Measurements from ENCODE around the gene RAB40C. TPM values are rescaled to one million over a fixed set of nuclear protein-coding genes. Genes with fewer than 3 reads are reported as not detected.

RAB40C gene
- total RNA-seq, 1 experiment from 2014 or later, result 30.7 TPM

DNA sequence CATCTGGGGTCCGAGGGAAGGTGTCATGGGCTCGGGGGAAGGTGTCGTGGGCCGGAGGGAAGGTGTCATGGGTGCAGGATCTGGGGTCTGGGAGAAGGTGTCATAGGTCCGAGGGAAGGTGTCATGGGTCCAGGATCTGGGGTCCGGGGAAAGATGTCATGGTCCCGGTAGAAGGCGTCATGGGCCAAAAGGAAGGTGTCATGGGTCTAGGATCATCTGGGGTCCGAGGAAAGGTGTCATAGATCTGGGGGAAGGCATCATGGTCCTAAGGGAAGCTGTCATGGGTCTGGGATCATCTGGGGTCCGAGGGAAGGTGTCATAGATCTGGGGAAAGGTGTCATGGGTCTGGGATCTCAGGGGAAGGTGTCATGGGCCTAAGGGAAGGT is 942 bp downstream of the RAB40C start:
- BruUV-seq (replicated peaks), result no TSS peak
- intact Hi-C loops (cut with micrococcal nuclease; ENCODE audit: unreplicated experiment) (no loop called here), in situ Hi-C loops (cut with HindIII; ENCODE audit: low pct_unique_long_range_greater_than_20kb, low sequenced_read_pairs) (no loop called here)
- Histone ChIP-seq H3K27ac (ENCODE audit: low read length) (peak overlapping the region; percentile 20), H3K4me3 (ENCODE audit: low read depth in 2 of 2, low read length in 2 of 2) (peak overlapping the region; percentile 65 to 78), H3K9me3 (ENCODE audit: control insufficient read depth, insufficient read depth, low read depth, low read length) (no peaks in the 10 kb centered on the region), H3K4me1 (ENCODE audit: control insufficient read depth, insufficient read depth, low read length) (peaks cover 41% of the 10 kb centered on the region), H3K36me3 (ENCODE audit: control insufficient read depth, insufficient read depth, low read length) (no peaks in the 10 kb centered on the region), H3K27me3 (ENCODE audit: control insufficient read depth, insufficient read depth, low read length) (no peaks in the 10 kb centered on the region)
- DNase-seq (ENCODE audit: low read depth, low spot score), result no peak
- no peak for ATAC-seq
- CTCF ChIA-PET, result interaction anchor here (1.0 kb wide), 1 partner anchor 19 kb away, joined by 3 read pairs; no protein-coding TSS in a partner anchor
- TF ChIP-seq, protein P1, sequence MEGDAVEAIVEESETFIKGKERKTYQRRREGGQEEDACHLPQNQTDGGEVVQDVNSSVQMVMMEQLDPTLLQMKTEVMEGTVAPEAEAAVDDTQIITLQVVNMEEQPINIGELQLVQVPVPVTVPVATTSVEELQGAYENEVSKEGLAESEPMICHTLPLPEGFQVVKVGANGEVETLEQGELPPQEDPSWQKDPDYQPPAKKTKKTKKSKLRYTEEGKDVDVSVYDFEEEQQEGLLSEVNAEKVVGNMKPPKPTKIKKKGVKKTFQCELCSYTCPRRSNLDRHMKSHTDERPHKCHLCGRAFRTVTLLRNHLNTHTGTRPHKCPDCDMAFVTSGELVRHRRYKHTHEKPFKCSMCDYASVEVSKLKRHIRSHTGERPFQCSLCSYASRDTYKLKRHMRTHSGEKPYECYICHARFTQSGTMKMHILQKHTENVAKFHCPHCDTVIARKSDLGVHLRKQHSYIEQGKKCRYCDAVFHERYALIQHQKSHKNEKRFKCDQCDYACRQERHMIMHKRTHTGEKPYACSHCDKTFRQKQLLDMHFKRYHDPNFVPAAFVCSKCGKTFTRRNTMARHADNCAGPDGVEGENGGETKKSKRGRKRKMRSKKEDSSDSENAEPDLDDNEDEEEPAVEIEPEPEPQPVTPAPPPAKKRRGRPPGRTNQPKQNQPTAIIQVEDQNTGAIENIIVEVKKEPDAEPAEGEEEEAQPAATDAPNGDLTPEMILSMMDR (IDR thresholded peaks at IDR 0.05), result no peak
- TF ChIP-seq TCF7L2 (IDR thresholded peaks at IDR 0.05; ENCODE audit: low read depth, low read length) (no peak), POLR2AphosphoS5 (IDR thresholded peaks at IDR 0.05; ENCODE audit: low read depth, low read length) (no peak), SIN3A (IDR thresholded peaks at IDR 0.05; ENCODE audit: borderline replicate concordance, insufficient read depth, low read depth, low read length) (no peak)
- TF ChIP-seq, protein P2, sequence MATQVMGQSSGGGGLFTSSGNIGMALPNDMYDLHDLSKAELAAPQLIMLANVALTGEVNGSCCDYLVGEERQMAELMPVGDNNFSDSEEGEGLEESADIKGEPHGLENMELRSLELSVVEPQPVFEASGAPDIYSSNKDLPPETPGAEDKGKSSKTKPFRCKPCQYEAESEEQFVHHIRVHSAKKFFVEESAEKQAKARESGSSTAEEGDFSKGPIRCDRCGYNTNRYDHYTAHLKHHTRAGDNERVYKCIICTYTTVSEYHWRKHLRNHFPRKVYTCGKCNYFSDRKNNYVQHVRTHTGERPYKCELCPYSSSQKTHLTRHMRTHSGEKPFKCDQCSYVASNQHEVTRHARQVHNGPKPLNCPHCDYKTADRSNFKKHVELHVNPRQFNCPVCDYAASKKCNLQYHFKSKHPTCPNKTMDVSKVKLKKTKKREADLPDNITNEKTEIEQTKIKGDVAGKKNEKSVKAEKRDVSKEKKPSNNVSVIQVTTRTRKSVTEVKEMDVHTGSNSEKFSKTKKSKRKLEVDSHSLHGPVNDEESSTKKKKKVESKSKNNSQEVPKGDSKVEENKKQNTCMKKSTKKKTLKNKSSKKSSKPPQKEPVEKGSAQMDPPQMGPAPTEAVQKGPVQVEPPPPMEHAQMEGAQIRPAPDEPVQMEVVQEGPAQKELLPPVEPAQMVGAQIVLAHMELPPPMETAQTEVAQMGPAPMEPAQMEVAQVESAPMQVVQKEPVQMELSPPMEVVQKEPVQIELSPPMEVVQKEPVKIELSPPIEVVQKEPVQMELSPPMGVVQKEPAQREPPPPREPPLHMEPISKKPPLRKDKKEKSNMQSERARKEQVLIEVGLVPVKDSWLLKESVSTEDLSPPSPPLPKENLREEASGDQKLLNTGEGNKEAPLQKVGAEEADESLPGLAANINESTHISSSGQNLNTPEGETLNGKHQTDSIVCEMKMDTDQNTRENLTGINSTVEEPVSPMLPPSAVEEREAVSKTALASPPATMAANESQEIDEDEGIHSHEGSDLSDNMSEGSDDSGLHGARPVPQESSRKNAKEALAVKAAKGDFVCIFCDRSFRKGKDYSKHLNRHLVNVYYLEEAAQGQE (IDR thresholded peaks at IDR 0.05; ENCODE audit: insufficient read depth in 1 of 2, low read depth in 2 of 2, low read length in 1 of 2), result no peak
- POLR2A ChIA-PET, result no interaction called here

- Histone ChIP-seq H3K4me1 (ENCODE audit: control insufficient read depth, insufficient read depth, low read length) (peaks cover 37% of the 10 kb centered on the region), H3K27ac (ENCODE audit: low read length) (peak overlapping the region; percentile 20), H3K27me3 (ENCODE audit: control insufficient read depth, insufficient read depth, low read length) (no peaks in the 10 kb centered on the region), H3K9me3 (ENCODE audit: control insufficient read depth, insufficient read depth, low read depth, low read length) (no peaks in the 10 kb centered on the region), H3K36me3 (ENCODE audit: control insufficient read depth, insufficient read depth, low read length) (no peaks in the 10 kb centered on the region), H3K4me3 (ENCODE audit: low read depth in 2 of 2, low read length in 2 of 2) (peak overlapping the region; percentile 65 to 78)
- in situ Hi-C loops (cut with HindIII; ENCODE audit: low pct_unique_long_range_greater_than_20kb, low sequenced_read_pairs), result no loop called here
- intact Hi-C loops (cut with micrococcal nuclease; ENCODE audit: unreplicated experiment), result no loop called here
- CTCF ChIA-PET, result no interaction called here
- ATAC-seq (no peak), DNase-seq (ENCODE audit: low read depth, low spot score) (no peak)
- TF ChIP-seq, protein P2 (IDR thresholded peaks at IDR 0.05; ENCODE audit: insufficient read depth in 1 of 2, low read depth in 2 of 2, low read length in 1 of 2), result no peak
- TF ChIP-seq TCF7L2 (IDR thresholded peaks at IDR 0.05; ENCODE audit: low read depth, low read length) (no peak), POLR2AphosphoS5 (IDR thresholded peaks at IDR 0.05; ENCODE audit: low read depth, low read length) (no peak), SIN3A (IDR thresholded peaks at IDR 0.05; ENCODE audit: borderline replicate concordance, insufficient read depth, low read depth, low read length) (no peak)
- TF ChIP-seq, protein P1 (IDR thresholded peaks at IDR 0.05), result no peak
- POLR2A ChIA-PET, result no interaction called here
- BruUV-seq (replicated peaks), result no TSS peak
Observed at GRCh38 chr16:591231-591630, 1.4 kb downstream of the RAB40C start.
